Measurements from ENCODE around the gene TSBP1.

- TF ChIP-seq GATA2 (IDR thresholded peaks at IDR 0.05; ENCODE audit: low read depth, low read length) (no peak), GATA3 (IDR thresholded peaks at IDR 0.05; ENCODE audit: low read depth, low read length) (no peak)
Observed at GRCh38 chr6:32379545-32379944, 7.8 kb upstream of the TSBP1 start.
